CD14-positive monocyte (primary cell): ENCODE results near the gene BCORL1. TPM values are rescaled to one million over a fixed set of nuclear protein-coding genes. Genes with fewer than 3 reads are reported as not detected.
A peak's percentile ranks its signal among the peaks of the same experiment; 100 is the strongest.

ENCODE experiments used
- DNase-seq, 3 donors: peaks; one replicate each; pipeline ENCODE4 v3.0.0-alpha.2; 2011 to 2022
- H2AFZ ChIP-seq: 2 replicates; pipeline ENCODE4 v1.6.0; 2012; ENCODE audit warnings: mild to moderate bottlenecking, low read depth, low read length, inconsistent platforms; ENCODE audit not compliant: insufficient read depth, poor library complexity, severe bottlenecking
- H3K27ac ChIP-seq, 2 donors: 1 replicate in 1 of 2; 2 replicates in 1 of 2; pipeline ENCODE4 v1.5.1; 2012 to 2013; ENCODE audit warnings: low read length in 2 of 2, control low read depth in 1 of 2, inconsistent platforms in 1 of 2, low read depth in 1 of 2, mild to moderate bottlenecking in 1 of 2
- H3K27me3 ChIP-seq, 2 donors: one replicate each; pipeline versions ENCODE4 v1.6.0 to v1.6.1; 2011 to 2013; ENCODE audit warnings: low read length in 2 of 2; ENCODE audit not compliant: control insufficient read depth in 2 of 2, insufficient read depth in 2 of 2
- H3K36me3 ChIP-seq, 2 donors: replicated peaks in 1 of 2; 1 replicate in 1 of 2; 2 replicates in 1 of 2; pipeline versions ENCODE4 v1.5.1 to v1.6.1; 2012 to 2013; ENCODE audit warnings: low read length in 2 of 2, control low read depth in 1 of 2, inconsistent platforms in 1 of 2, mild to moderate bottlenecking in 1 of 2; ENCODE audit not compliant: insufficient read depth in 2 of 2, control insufficient read depth in 1 of 2
- H3K4me1 ChIP-seq, 2 donors: 1 replicate in 1 of 2; 2 replicates in 1 of 2; pipeline versions ENCODE4 v1.5.1 to v1.6.1; 2012 to 2013; ENCODE audit warnings: low read length in 2 of 2, control low read depth in 1 of 2, inconsistent platforms in 1 of 2, mild to moderate bottlenecking in 1 of 2, moderate library complexity in 1 of 2; ENCODE audit not compliant: insufficient read depth in 2 of 2, control insufficient read depth in 1 of 2
- H3K4me2 ChIP-seq: replicated peaks from 2 replicates; pipeline ENCODE3; 2012; ENCODE audit warnings: low read length, moderate library complexity, mild to moderate bottlenecking; ENCODE audit not compliant: poor library complexity, severe bottlenecking; ENCODE audit errors: extremely low read depth
- H3K4me3 ChIP-seq, 3 experiments: fragments of 200-600 bp in 1 of 3; sonication (generic) in 1 of 3; replicated peaks in 1 of 3; 1 replicate in 2 of 3; 2 replicates in 1 of 3; pipeline ENCODE4 v1.5.1; 2011 to 2013; ENCODE audit warnings: low read length in 3 of 3, mild to moderate bottlenecking in 3 of 3, control low read depth in 2 of 3, low read depth in 2 of 3, inconsistent platforms in 1 of 3, moderate library complexity in 1 of 3
- H3K79me2 ChIP-seq: 2 replicates; pipeline ENCODE4 v1.6.0; 2012; ENCODE audit warnings: mild to moderate bottlenecking, control low read depth, inconsistent platforms, low read length, moderate library complexity; ENCODE audit not compliant: insufficient read depth
- H3K9ac ChIP-seq: 2 replicates; pipeline ENCODE4 v1.6.0; 2017; ENCODE audit warnings: low read length, mild to moderate bottlenecking; ENCODE audit not compliant: insufficient read depth, poor library complexity, severe bottlenecking
- H3K9me3 ChIP-seq, 2 donors: replicated peaks in 1 of 2; 1 replicate in 1 of 2; 2 replicates in 1 of 2; pipeline versions ENCODE4 v1.5.1 to v1.6.1; 2012 to 2013; ENCODE audit warnings: low read length in 2 of 2, control low read depth in 1 of 2; ENCODE audit not compliant: control insufficient read depth in 1 of 2, insufficient read depth in 1 of 2
- H4K20me1 ChIP-seq: 2 replicates; pipeline ENCODE4 v1.6.0; 2012; ENCODE audit warnings: mild to moderate bottlenecking, low read length, control low read depth, moderate library complexity; ENCODE audit not compliant: insufficient read depth
- H3K27ac Mint-ChIP-seq, 7 donors: one replicate each; pipeline ENCODE4 v1.8.0; 2020; ENCODE audit warnings: mild to moderate bottlenecking in 7 of 7, mixed read lengths in 7 of 7, moderate library complexity in 6 of 7, inconsistent platforms in 2 of 7
- H3K27me3 Mint-ChIP-seq, 3 donors: one replicate each; pipeline ENCODE4 v1.8.0; 2021 to 2022; ENCODE audit warnings: low read depth in 3 of 3, mild to moderate bottlenecking in 3 of 3, mixed read lengths in 3 of 3, moderate library complexity in 3 of 3, inconsistent platforms in 1 of 3
- H3K36me3 Mint-ChIP-seq, 2 donors: one replicate each; pipeline ENCODE4 v1.8.0; 2020; ENCODE audit warnings: mixed read lengths in 2 of 2, inconsistent platforms in 1 of 2, mild to moderate bottlenecking in 1 of 2
- H3K4me1 Mint-ChIP-seq: one replicate; pipeline ENCODE4 v1.8.0; 2020; ENCODE audit warnings: mild to moderate bottlenecking, mixed read lengths
- H3K4me3 Mint-ChIP-seq, 2 donors: one replicate each; pipeline ENCODE4 v1.8.0; 2020; ENCODE audit warnings: mild to moderate bottlenecking in 2 of 2, mixed read lengths in 2 of 2, moderate library complexity in 1 of 2
- H3K9me3 Mint-ChIP-seq, 7 donors: one replicate each; pipeline ENCODE4 v1.8.0; 2020 to 2022; ENCODE audit warnings: mixed read lengths in 7 of 7, mild to moderate bottlenecking in 6 of 7, moderate library complexity in 6 of 7, inconsistent platforms in 2 of 7
- WGBS: methylation state at CpG from one replicate; pipeline ENCODE4 v1.1.5; 2013; ENCODE audit warnings: missing lambda C conversion rate; ENCODE audit not compliant: insufficient coverage; 5-methylcytosine and 5-hydroxymethylcytosine counted together
- intact Hi-C, 2 donors: fragments of 100-400 bp; cut with micrococcal nuclease; formaldehyde crosslinking; loops; one replicate each; pipeline versions ENCODE4 v1.15.0 to v1.15.1; 2023
- polyA plus RNA-seq, 3 donors: library from polyadenylated mRNA; depleted of rRNA in 1 of 3; unstranded in 2 of 3; stranded (reverse) in 1 of 3; fragments of 300-500 nt in 2 of 3; fragments of >200 nt in 1 of 3; fragmentation: Illumina TruSeq in 2 of 3; gene quantifications; 1 replicate in 2 of 3; 2 replicates in 1 of 3; pipeline ENCODE4 v1.2.3, GENCODE V29; 2012 to 2021
- TF ChIP-seq, protein P1 (sequence below): fragments of 200-600 bp; IDR thresholded peaks from one replicate; pipeline ENCODE4 v1.8.0; 2022; ENCODE audit warnings: antibody characterized with exemption, mild to moderate bottlenecking

Gene BCORL1
- polyA plus RNA-seq, 3 donors: 0.69 to 2.4 (median 0.72) TPM

DNA sequence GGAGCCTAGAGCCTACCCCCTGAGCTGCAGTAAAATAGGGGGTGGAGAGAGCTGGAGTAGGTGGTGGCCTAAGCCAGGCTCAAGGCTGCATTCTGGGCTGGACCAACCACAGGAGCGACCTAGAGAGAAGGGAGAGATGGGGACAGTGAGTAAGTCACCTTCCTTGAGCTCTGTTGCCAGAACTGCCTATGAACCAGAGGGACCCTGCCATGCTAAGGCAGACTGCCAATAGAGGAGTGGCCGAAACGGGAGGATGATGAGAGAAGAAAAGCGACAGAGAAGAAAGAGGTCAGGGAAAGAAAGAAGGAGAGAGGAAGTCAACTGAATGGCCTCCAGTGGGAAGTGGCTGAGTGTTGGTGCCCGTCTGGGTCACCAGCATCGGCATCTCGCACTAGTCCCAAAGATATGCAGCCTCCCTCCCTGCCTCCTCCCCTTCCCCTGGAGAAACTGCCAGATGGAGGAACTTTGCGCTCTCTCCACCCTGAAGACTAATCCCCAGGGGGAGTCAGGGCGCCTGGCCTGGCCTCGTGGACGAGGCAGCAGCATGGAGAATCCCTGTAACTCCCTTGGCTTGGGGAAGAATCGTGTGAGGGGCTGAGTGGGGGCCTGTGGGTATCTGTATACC lies 99.1 kb downstream of the BCORL1 start:
- TF ChIP-seq, protein P1, sequence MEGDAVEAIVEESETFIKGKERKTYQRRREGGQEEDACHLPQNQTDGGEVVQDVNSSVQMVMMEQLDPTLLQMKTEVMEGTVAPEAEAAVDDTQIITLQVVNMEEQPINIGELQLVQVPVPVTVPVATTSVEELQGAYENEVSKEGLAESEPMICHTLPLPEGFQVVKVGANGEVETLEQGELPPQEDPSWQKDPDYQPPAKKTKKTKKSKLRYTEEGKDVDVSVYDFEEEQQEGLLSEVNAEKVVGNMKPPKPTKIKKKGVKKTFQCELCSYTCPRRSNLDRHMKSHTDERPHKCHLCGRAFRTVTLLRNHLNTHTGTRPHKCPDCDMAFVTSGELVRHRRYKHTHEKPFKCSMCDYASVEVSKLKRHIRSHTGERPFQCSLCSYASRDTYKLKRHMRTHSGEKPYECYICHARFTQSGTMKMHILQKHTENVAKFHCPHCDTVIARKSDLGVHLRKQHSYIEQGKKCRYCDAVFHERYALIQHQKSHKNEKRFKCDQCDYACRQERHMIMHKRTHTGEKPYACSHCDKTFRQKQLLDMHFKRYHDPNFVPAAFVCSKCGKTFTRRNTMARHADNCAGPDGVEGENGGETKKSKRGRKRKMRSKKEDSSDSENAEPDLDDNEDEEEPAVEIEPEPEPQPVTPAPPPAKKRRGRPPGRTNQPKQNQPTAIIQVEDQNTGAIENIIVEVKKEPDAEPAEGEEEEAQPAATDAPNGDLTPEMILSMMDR: no peak
- peaks cover 13 to 20% of the 10 kb centered on the region in 2 donors for H3K36me3 ChIP-seq
- peak overlapping the region; percentile 57 for H3K9ac ChIP-seq
- peaks cover 62 to 64% of the 10 kb centered on the region in 2 donors for H3K4me1 ChIP-seq
- Mint-ChIP-seq H3K9me3 (peaks cover 0 to 2% (median 0%) of the 10 kb centered on the region in 7 donors), H3K27me3 (peaks cover 0 to 3% (median 0%) of the 10 kb centered on the region in 3 donors), H3K36me3 (peaks cover 17 to 29% of the 10 kb centered on the region in 2 donors), H3K27ac (peak overlapping the region; percentile 89 to 94 (median 93)), H3K4me1 (peaks cover 60% of the 10 kb centered on the region), H3K4me3 (peak overlapping the region; percentile 69 to 77)
- peaks cover 78% of the 10 kb centered on the region for H3K79me2 ChIP-seq
- H3K9me3 ChIP-seq: no peaks in the 10 kb centered on the region
- H3K27me3 ChIP-seq: no peaks in the 10 kb centered on the region
- no peak overlapping the region for H2AFZ ChIP-seq
- peaks cover 48% of the 10 kb centered on the region for H4K20me1 ChIP-seq
- no peak for DNase-seq
- WGBS: 20% methylated on average over 2 of the region's 12 CpGs
- intact Hi-C loops: loop anchor here (2.0 to 5.0 kb wide), 4 partner anchors 39 to 111 kb away; partner anchors contain the start of gene AIFM1 (in 1 of the 2)
- H3K4me2 ChIP-seq: peak overlapping the region; percentile 73
- H3K27ac ChIP-seq: peak overlapping the region; percentile 94
- H3K4me3 ChIP-seq: peak overlapping the region in 2 of 3 experiments; percentile 14 to 61

DNA sequence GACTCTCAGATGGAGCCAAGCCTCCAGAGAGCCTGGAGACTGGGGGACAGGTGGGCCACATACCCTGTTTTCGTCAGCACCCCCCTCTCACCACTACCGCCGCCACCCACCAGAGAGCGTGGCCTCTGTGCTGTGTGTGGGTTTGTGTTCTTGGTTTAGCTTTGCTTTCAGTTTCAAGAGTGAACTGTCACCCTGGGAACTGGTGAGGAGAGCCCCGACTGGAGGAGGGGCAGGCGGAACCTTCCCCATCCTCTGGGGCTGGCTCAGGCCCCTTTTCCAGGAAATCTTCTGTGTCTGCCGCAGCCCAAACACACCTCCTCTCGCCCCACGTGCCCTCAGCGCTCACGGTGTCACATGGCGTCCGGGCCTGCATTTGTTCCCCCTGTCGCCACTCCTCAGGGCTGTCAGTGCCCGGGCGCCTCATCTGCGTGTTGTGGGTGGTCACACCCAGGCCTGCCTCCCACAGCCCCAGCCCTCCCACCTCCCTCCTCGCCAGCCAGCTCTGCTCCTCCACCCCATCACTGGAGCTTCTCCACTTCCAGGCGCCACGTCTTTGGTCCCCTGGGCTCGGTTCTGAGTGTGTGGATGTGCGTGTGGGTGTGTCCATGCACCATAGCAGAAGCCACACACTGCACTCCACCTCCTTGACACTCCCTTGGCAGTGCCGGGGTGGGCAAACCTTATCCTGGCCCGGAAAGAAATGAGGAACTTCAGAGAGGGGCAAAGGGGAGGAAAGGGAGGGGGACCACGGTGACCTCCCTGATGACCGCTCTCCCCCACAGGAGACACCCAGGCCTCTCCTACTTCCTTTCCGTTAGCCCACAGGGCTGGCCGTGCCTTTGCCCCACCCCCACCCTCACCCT lies 100.0 kb downstream of the BCORL1 start:
- Histone ChIP-seq H3K9me3 (no peaks in the 10 kb centered on the region), H3K4me3 (peak overlapping the region in 2 of 3 experiments; percentile 21 to 61), H3K4me1 (peaks cover 71 to 73% of the 10 kb centered on the region in 2 donors), H3K27ac (peak overlapping the region; percentile 94), H3K79me2 (peaks cover 79% of the 10 kb centered on the region), H2AFZ (no peak overlapping the region), H3K27me3 (no peaks in the 10 kb centered on the region), H3K4me2 (peak overlapping the region; percentile 73), H3K36me3 (peaks cover 11% of the 10 kb centered on the region in 2 donors), H3K9ac (peak overlapping the region; percentile 57), H4K20me1 (peaks cover 46% of the 10 kb centered on the region)
- Mint-ChIP-seq H3K4me3 (peak overlapping the region; percentile 70 to 77), H3K27me3 (peaks cover 0 to 3% (median 0%) of the 10 kb centered on the region in 3 donors), H3K9me3 (peaks cover 0 to 2% (median 0%) of the 10 kb centered on the region in 7 donors), H3K27ac (peak overlapping the region; percentile 89 to 94 (median 93)), H3K4me1 (peaks cover 67% of the 10 kb centered on the region), H3K36me3 (peaks cover 14 to 23% of the 10 kb centered on the region in 2 donors)
- TF ChIP-seq, protein P1: peak; percentile 47
- peak; percentile 73 to 79 (median 73) for DNase-seq
- intact Hi-C loops: loop anchor here (5.0 kb wide), 3 partner anchors 40 to 110 kb away; partner anchors contain the start of gene AIFM1 (in 1 of the 2)
- WGBS: 0% methylated on average over 3 of the region's 28 CpGs
